NCI-H1930 (cell line): Measurements from ENCODE around the gene HNRNPF.
A peak's percentile ranks its signal among the peaks of the same experiment; 100 is the strongest.
"Not testable (repeated sequence)": the region's sequence is repeated elsewhere in the genome, so short reads cannot be mapped to it uniquely, and the experiment has no call there.

ENCODE experiments used
- DNase-seq, 2 experiments: peaks; one replicate each; lab custom pipeline; 2025; lab: John Stamatoyannopoulos, UW

The HNRNPF gene

GRCh38 chr10:43348511-43349312 is 60.3 kb downstream of the HNRNPF start:
- peak; percentile 28 to 31 for DNase-seq

GRCh38 chr10:43347997-43348396 is 61.0 kb downstream of the HNRNPF start:
- DNase-seq: no peak

GRCh38 chr10:43344051-43344450 is 64.9 kb downstream of the HNRNPF start:
- no peak for DNase-seq

GRCh38 chr10:43343126-43343525 is 65.9 kb downstream of the HNRNPF start:
- DNase-seq: no peak

GRCh38 chr10:43342279-43343125 is 66.5 kb downstream of the HNRNPF start:
- no peak for DNase-seq

GRCh38 chr10:43341450-43341849 is 67.5 kb downstream of the HNRNPF start:
- no peak for DNase-seq

- no peak for DNase-seq
Measured at GRCh38 chr10:43340619-43341018, 68.4 kb downstream of the HNRNPF start.

- no peak for DNase-seq
Measured at GRCh38 chr10:43340101-43340500, 68.9 kb downstream of the HNRNPF start.

- no peak for DNase-seq
Measured at GRCh38 chr10:43339136-43339535, 69.8 kb downstream of the HNRNPF start.

- no peak for DNase-seq
Measured at GRCh38 chr10:43338117-43338516, 70.9 kb downstream of the HNRNPF start.

GRCh38 chr10:43337536-43337935 is 71.5 kb downstream of the HNRNPF start:
- DNase-seq: not testable (repeated sequence)

- no peak for DNase-seq
Measured at GRCh38 chr10:43336641-43337318, 72.2 kb downstream of the HNRNPF start.

GRCh38 chr10:43336061-43336460 is 72.9 kb downstream of the HNRNPF start:
- no peak for DNase-seq
